Stomach smooth muscle (tissue), 2 donors: ENCODE measurements around the gene TRIM15.

Experiments
- H3K27ac ChIP-seq: one replicate; pipeline ENCODE4 v1.7.0; 2013; ENCODE audit warnings: mild to moderate bottlenecking, low read length, inconsistent platforms
- H3K27me3 ChIP-seq, 2 donors: one replicate each; pipeline ENCODE4 v1.7.0; 2013; ENCODE audit warnings: low read length in 2 of 2; ENCODE audit not compliant: insufficient read depth in 2 of 2, control insufficient read depth in 1 of 2
- H3K36me3 ChIP-seq, 2 donors: one replicate each; pipeline ENCODE4 v1.7.0; 2013; ENCODE audit warnings: low read length in 2 of 2; ENCODE audit not compliant: control insufficient read depth in 2 of 2, insufficient read depth in 2 of 2
- H3K4me1 ChIP-seq: one replicate; pipeline ENCODE4 v1.7.0; 2013; ENCODE audit warnings: low read length; ENCODE audit not compliant: control insufficient read depth, insufficient read depth
- H3K4me3 ChIP-seq, 2 donors: one replicate each; pipeline ENCODE4 v1.7.0; 2013; ENCODE audit warnings: low read length in 2 of 2
- H3K9ac ChIP-seq, 2 donors: one replicate each; pipeline ENCODE4 v1.7.0; 2013; ENCODE audit warnings: low read length in 2 of 2, mild to moderate bottlenecking in 1 of 2
- H3K9me3 ChIP-seq, 2 donors: one replicate each; pipeline ENCODE4 v1.7.0; 2013; ENCODE audit warnings: low read length in 2 of 2; ENCODE audit not compliant: control insufficient read depth in 2 of 2
- donor health status: healthy.
- donor health status: Pancreatic carcinoma.

TRIM15 gene

DNA sequence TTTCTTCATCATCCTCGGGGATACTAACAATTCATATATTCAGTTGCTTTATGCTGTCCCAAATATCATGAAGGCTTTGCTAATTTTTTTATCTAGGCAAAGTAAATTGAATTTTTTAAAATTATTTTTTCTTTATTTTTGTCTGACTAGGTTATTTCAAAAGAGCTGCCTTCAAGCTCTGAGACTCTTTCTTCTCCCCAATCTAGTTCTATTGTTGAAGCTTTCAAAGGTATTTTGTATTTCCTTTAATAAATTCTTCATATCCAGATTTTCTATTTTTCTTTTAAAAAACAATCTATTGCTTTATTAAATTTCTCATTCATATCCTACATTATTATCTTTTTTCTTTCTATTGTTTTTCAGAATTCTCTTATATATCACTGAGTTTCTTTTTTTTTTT, 16.8 kb downstream of the TRIM15 start:
- no peak overlapping the region for H3K4me3 ChIP-seq
- H3K36me3 ChIP-seq: peaks cover 5 to 7% of the 10 kb centered on the region in 2 donors
- H3K9me3 ChIP-seq: no peaks in the 10 kb centered on the region
- no peak overlapping the region for H3K9ac ChIP-seq
- no peaks in the 10 kb centered on the region for H3K4me1 ChIP-seq
- H3K27ac ChIP-seq: no peak overlapping the region
- H3K27me3 ChIP-seq: peaks cover 5 to 8% of the 10 kb centered on the region in 2 donors

DNA sequence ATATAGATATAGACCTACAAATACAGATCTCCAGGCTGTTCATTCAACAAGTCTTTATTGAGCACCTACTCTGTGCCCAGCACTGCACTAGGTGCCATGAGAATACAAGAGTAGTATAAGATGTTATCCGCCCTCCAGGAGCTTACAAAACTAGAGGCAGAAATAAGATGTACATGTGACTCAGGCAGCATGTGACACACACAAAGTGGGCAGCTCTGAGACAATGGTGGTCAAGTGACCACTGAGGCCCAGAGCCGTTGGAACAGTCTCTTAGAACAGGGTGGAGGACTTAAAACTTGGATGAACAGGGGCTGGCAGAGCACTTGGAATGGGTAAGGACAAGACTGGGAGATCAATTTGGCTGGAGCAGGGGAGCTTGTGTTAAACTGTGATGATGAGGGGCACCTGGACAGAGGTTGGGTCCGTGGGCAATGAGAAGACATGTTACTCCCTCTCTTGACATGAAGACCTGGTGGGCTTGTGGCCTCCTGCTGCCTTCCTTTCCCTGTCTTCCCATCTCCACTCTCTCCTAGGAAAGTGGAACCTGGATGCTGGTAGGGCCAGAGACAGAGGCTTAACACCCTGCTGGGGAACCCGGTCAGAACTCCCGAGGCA, 21.2 kb downstream of the TRIM15 start:
- Histone ChIP-seq H3K9ac (no peak overlapping the region), H3K9me3 (no peaks in the 10 kb centered on the region), H3K36me3 (peaks cover 26 to 37% of the 10 kb centered on the region in 2 donors), H3K4me1 (no peaks in the 10 kb centered on the region), H3K4me3 (no peak overlapping the region), H3K27me3 (no peaks in the 10 kb centered on the region), H3K27ac (no peak overlapping the region)

DNA sequence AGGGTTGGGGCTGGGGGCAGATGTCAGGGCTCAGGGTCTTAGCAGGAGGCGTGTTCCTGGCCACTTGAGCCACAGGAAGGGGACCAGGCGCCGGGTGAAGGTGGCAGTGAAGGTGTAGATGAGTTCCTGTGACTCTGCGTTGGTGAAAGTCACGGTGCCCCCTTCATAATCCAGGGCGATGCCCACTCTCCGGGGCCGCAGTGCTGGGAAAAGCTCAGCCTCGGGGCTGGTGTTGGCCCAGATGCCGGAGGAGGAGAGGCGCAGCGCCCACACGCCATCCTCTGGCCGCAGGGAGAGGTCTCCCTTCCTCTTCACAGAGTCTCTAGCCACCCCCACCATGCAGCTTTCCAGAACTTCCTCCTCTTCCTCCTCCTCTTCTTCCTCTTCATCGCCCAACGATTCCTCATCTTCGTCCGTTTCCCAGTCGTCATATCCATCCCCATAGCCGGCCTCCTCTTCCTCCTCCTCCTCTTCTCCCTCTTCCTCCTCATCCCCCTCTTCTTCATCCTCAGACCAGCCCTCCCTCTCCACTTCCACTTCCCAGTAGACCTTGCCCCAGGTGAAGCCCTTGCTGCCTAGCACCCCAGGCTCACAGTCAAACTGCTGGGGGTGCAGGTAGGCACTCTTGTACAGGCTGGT, 22.6 kb downstream of the TRIM15 start:
- Histone ChIP-seq H3K27ac (no peak overlapping the region), H3K4me1 (no peaks in the 10 kb centered on the region), H3K9ac (no peak overlapping the region), H3K36me3 (peaks cover 38 to 47% of the 10 kb centered on the region in 2 donors), H3K4me3 (no peak overlapping the region), H3K27me3 (no peaks in the 10 kb centered on the region), H3K9me3 (no peaks in the 10 kb centered on the region)

DNA sequence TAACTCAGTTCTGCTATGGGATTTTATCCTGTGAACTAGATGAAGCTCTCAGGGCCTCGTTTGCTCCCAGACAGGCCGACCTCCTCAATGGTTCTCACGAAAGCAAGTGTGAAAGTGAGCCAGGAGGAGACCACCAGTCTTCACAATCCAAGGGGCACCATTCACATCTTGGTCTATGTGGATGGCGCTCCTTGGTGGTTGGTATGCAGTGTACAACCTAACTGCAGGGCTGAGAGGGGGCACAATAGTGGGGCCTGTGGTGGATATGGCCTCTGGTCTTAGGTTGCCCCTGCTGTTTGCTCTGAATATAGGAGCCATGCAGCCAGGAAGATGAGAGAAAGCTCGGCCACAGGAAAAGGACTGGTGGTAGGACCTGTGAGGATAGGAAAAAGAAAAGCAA, 25.2 kb downstream of the TRIM15 start:
- Histone ChIP-seq H3K36me3 (peaks cover 45 to 56% of the 10 kb centered on the region in 2 donors), H3K4me1 (no peaks in the 10 kb centered on the region)

DNA sequence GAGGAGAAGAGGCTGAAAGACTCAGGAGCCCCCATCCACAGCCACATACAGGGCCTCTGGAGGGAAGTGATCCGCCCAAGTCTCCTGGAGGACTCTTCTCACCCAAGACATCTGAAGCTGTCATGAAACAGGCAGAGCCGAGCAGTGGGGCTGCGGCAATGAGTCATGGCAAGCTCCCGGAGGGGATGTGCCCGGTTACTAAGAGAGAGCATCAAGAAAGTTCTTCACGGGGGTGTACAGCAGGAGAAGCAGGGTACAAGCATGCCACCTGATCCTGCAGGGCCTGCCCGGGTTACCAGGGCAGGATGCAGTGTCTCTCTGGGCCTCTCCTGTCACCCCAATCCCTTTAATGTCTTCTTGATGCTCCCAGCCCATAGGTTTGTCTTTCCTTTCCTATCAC, 28.7 kb downstream of the TRIM15 start:
- no peak overlapping the region for H3K27ac ChIP-seq
- H3K36me3 ChIP-seq: peaks cover 40 to 60% of the 10 kb centered on the region in 2 donors
- H3K9ac ChIP-seq: no peak overlapping the region
- no peaks in the 10 kb centered on the region for H3K9me3 ChIP-seq
- peaks cover 2% of the 10 kb centered on the region for H3K4me1 ChIP-seq
- H3K4me3 ChIP-seq: no peak overlapping the region
- no peaks in the 10 kb centered on the region for H3K27me3 ChIP-seq

More for the DNA sequence above, 25.2 kb downstream of the TRIM15 start:
- Histone ChIP-seq H3K9me3 (no peaks in the 10 kb centered on the region), H3K27ac (no peak overlapping the region), H3K9ac (no peak overlapping the region), H3K4me3 (no peak overlapping the region), H3K27me3 (no peaks in the 10 kb centered on the region)

DNA sequence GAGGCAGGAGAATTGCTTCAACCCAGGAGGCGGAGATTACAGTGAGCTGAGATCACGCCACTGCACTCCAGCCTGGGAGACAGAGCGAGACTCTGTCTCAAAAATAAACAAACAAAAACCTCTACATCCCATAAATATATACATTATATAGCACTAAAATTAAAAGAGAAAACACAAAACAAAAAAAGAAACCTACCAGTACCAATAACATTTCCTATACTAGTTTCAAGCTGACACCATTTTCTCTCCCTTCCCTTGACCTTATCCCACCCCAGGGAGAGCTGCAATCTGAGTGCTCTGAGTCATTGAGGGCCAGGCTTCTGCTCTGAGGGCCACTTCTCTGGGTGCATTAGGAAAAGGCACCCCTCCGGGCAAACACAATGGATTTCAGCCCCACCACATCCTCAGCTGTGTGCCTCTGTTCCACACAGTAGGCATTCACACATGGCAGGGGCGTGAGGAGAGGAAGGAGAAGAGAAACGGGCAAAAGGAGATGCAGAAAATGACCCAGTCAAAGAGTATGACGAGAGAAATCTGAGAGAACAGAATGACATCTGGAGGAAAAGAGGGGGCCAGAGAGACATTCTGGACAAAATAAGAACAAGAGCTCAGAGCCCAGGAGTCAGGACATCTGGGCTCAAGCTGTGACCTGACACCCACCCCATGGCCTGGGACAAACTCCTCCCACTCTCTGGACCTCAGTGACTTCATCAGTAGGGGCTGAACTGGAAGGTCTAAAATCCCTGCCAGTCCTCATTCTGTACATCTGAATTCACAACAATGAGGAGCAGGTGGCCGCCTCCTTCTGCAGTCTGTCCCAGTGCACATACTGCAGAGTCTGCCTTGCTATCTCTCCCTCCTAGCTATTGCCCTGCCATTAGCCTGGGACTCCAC, 31.7 kb downstream of the TRIM15 start:
- Histone ChIP-seq H3K27me3 (no peaks in the 10 kb centered on the region), H3K27ac (no peak overlapping the region), H3K9me3 (no peaks in the 10 kb centered on the region), H3K4me1 (peaks cover 2% of the 10 kb centered on the region), H3K36me3 (peaks cover 44 to 62% of the 10 kb centered on the region in 2 donors), H3K4me3 (no peak overlapping the region), H3K9ac (no peak overlapping the region)

DNA sequence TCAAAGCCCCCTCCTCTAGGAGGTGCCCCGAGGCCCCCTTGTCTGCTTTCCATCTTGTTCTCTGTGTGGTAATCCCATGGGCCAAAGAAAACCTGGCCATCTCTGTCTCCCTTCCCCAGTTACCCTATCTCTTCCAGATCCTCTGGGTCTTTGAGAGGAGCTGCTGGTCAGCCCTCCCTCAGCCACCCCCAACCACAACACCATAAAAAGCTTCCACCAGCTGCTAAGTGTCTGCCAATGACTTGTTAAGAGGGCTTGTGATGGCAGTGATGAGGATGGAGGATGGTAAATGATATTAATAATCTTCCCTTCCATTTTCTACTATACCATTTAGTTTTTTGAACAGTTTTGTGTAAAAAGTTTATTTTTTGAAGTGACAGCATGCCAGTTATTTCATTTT, 32.6 kb downstream of the TRIM15 start:
- Histone ChIP-seq H3K9me3 (no peaks in the 10 kb centered on the region), H3K36me3 (peaks cover 42 to 62% of the 10 kb centered on the region in 2 donors), H3K9ac (no peak overlapping the region), H3K27ac (no peak overlapping the region), H3K4me3 (no peak overlapping the region), H3K4me1 (peaks cover 2% of the 10 kb centered on the region), H3K27me3 (no peaks in the 10 kb centered on the region)

DNA sequence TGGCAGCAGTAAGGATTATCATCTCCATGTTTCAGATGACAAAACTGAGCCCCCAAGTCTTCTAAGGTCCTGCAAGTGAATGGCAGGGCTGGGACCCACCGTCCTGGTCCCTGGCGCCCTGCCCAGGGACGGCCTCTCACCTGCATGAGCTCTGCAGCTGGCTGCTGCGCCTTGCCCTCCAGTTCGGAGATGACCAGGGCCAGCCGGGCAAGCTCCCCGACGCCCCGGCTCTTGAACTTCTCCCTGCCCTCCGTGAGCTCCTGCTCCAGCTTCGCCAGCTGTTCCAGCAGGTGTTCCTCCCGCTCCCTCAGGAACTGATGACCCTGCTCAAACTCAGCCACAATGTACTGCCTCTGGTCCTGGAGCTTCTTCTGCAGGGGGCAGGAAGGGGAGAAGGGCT, 33.0 kb downstream of the TRIM15 start:
- Histone ChIP-seq H3K4me1 (peaks cover 2% of the 10 kb centered on the region), H3K9me3 (no peaks in the 10 kb centered on the region), H3K36me3 (peaks cover 43 to 60% of the 10 kb centered on the region in 2 donors), H3K27ac (no peak overlapping the region), H3K4me3 (no peak overlapping the region), H3K9ac (no peak overlapping the region), H3K27me3 (no peaks in the 10 kb centered on the region)

DNA sequence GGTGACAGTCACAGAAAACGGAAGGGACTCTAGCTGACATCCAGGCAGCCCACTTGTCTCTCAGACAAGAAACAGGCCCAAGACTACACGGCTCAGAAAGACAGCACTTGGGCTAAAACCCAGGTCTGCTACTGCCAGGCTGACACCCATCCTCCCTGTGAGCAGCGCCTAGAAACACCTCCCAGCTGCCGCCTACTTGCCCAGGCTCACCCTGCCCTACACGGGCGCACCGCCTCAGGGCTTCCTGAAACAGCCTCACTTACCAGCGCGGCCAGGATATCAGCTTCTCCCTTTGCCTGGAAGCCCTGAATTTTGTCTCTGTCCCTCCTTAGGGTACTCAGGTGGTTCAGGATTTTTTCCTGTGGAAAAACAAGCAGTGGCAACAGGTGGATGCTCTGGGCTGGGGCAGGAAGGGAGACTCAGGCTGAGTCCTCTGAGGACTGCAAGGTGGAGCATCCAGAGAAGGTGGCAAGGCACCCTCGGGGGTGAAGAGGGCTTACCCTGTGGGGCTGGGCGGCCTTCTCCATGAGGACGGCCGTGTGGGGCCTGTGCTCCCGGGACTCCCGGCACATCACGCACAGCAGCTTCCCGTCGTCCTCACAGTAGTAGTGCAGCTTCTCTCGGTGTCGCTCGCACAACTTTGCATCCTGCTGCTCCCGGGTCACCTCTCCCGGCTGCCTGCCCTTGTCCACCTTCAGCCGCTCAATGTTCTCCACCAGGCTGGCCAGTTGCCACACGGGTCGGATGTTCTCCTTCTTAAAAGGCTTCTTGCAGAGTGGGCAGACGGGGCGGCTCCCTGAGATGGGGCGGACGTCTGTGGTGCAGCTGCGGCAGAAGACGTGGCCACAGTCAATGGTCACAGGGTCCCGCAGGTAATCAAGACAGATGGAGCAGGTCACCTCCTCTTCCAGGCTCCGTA, 35.1 kb downstream of the TRIM15 start:
- peaks cover 39 to 53% of the 10 kb centered on the region in 2 donors for H3K36me3 ChIP-seq
- H3K27ac ChIP-seq: no peak overlapping the region
- H3K4me1 ChIP-seq: peaks cover 2% of the 10 kb centered on the region
- no peak overlapping the region for H3K4me3 ChIP-seq
- H3K27me3 ChIP-seq: no peaks in the 10 kb centered on the region
- no peaks in the 10 kb centered on the region for H3K9me3 ChIP-seq
- no peak overlapping the region for H3K9ac ChIP-seq
